ENCODE measurements around the gene TAP2.
A peak's percentile ranks its signal among the peaks of the same experiment; 100 is the strongest.

DNA sequence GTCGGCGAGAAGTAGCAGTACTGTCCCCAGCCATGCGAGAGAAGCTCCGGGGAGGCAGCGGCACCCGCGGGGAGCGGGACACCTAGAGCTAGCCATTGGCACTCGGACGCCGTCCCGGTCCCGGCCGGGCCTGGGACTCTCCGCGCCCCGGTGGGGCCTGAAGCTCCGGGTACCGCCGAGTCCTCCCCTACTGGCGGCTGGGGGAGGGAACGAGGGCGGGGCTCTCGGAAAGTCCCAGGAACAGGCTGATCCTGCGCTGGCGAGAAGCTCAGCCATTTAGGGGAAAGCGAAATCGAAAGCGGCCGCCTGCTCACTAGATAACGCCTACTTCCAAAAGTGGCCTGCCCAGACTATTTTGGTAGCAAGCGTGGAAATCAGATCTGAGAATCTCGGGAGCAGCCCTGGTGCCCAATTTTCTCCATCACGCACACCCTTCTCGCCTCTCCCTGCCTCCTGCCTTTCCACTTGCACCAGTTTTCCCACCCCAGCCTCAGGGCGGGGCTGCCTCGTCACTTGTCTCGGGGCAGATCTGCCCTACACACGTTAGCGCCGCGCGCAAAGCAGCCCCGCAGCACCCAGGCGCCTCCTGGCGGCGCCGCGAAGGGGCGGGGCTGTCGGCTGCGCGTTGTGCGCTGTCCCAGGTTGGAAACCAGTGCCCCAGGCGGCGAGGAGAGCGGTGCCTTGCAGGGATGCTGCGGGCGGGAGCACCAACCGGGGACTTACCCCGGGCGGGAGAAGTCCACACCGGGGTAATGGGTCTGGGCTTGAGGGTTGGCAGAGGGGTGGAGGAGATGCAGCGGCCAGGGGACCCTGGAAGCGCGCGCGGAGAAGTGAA lies 15.2 kb upstream of the TAP2 start, which contains the start of the genes PSMB9 and TAP1:
- TF ChIP-seq CTCF (IDR thresholded peaks at IDR 0.05) (peak; percentile 73 to 92 (median 86)), EP300 (IDR thresholded peaks at IDR 0.05) (no peak), POLR2AphosphoS5 (IDR thresholded peaks at IDR 0.05) (peak; percentile 92)
